ENCODE data around the gene SMIM5.
A peak's percentile ranks its signal among the peaks of the same experiment; 100 is the strongest.

SMIM5 gene

GRCh38 chr17:75619506-75620431 lies 13.5 kb upstream of the SMIM5 start:
- TF ChIP-seq, protein P1, sequence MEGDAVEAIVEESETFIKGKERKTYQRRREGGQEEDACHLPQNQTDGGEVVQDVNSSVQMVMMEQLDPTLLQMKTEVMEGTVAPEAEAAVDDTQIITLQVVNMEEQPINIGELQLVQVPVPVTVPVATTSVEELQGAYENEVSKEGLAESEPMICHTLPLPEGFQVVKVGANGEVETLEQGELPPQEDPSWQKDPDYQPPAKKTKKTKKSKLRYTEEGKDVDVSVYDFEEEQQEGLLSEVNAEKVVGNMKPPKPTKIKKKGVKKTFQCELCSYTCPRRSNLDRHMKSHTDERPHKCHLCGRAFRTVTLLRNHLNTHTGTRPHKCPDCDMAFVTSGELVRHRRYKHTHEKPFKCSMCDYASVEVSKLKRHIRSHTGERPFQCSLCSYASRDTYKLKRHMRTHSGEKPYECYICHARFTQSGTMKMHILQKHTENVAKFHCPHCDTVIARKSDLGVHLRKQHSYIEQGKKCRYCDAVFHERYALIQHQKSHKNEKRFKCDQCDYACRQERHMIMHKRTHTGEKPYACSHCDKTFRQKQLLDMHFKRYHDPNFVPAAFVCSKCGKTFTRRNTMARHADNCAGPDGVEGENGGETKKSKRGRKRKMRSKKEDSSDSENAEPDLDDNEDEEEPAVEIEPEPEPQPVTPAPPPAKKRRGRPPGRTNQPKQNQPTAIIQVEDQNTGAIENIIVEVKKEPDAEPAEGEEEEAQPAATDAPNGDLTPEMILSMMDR (IDR thresholded peaks at IDR 0.05; ENCODE audit: control insufficient read depth, extremely low read depth, insufficient read depth): peak; percentile 45
- DNase-seq (ENCODE audit: low read depth): no peak
- no peak overlapping the region for H3K4me3 ChIP-seq (ENCODE audit: low read depth, low read length)

DNA sequence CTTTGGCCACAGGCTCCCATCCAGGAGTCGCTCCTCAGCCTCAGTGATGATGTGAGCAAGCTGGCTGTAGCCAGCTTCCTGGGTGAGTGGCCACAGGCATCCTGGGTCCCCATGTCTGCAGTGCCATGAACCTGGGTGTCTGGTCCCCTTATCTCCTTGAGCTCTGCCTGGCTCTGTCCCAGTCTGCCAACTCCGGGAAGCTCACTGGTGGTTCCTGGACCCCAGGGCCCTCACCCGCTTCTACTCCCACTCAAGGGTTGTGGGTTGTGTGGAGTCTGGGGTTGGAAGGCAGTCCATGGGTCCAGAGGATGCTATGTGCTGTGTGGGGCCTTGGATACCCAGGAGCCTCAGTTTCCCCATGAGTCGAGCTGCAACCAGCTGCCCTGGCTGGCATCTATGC lies 11.7 kb upstream of the SMIM5 start:
- no peak for DNase-seq (ENCODE audit: low read depth)
- H3K4me3 ChIP-seq (ENCODE audit: low read depth, low read length): no peak overlapping the region
- TF ChIP-seq, protein P1 (IDR thresholded peaks at IDR 0.05; ENCODE audit: control insufficient read depth, extremely low read depth, insufficient read depth): no peak

GRCh38 chr17:75622076-75622475 lies 11.2 kb upstream of the SMIM5 start:
- DNase-seq (ENCODE audit: low read depth): no peak
- TF ChIP-seq, protein P1 (IDR thresholded peaks at IDR 0.05; ENCODE audit: control insufficient read depth, extremely low read depth, insufficient read depth): no peak
- H3K4me3 ChIP-seq (ENCODE audit: low read depth, low read length): no peak overlapping the region

DNA sequence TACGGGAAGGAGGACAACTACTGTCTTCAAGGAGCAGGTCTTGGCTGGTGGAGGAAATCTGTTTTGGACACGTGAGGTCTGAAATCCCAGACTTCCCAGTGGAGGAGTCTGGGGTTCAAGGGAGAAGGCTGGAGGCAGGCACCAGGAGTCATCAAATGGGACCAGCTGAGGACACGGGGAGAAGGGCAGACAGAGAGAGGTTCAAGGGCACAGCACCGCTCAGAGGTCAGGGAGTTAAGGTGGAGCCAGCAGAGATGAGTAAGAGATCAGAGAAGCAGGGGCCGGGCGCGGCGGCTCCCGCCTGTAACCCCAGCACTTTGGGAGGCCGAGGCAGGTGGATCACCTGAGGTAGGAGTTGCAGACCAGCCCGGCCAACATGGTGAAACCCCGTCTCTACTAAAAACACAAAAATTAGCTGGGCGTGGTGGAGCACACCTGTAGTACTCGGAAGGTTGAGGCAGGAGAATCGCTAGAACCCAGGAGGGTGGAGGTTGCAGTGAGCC lies 10.4 kb upstream of the SMIM5 start:
- TF ChIP-seq, protein P1 (IDR thresholded peaks at IDR 0.05; ENCODE audit: control insufficient read depth, extremely low read depth, insufficient read depth): no peak
- DNase-seq (ENCODE audit: low read depth): no peak
- no peak overlapping the region for H3K4me3 ChIP-seq (ENCODE audit: low read depth, low read length)

- no peak for DNase-seq (ENCODE audit: low read depth)
- TF ChIP-seq, protein P1 (IDR thresholded peaks at IDR 0.05; ENCODE audit: control insufficient read depth, extremely low read depth, insufficient read depth): no peak
- no peak overlapping the region for H3K4me3 ChIP-seq (ENCODE audit: low read depth, low read length)
Observed at GRCh38 chr17:75623386-75623785, 9.8 kb upstream of the SMIM5 start.

DNA sequence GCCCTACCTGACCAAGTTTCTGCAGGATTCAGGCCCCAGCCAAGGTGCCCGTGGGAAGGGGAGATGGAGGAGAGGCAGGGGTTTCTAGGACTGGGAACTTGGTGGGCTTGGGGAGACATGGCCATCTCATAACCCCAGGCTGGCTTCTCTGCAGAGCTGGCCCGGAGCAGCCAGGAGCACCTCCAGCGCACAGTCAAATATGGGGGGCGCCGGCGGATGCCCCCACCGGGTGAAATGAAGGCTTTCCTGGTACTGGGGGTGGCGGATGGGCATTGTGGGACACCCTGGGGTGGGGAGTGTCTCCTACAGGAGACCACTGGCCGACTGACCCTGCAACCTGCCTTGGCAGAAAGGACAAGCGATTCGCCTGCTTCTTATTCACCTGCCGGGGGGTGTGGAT lies 9.2 kb upstream of the SMIM5 start:
- TF ChIP-seq, protein P1 (IDR thresholded peaks at IDR 0.05; ENCODE audit: control insufficient read depth, extremely low read depth, insufficient read depth): no peak
- no peak overlapping the region for H3K4me3 ChIP-seq (ENCODE audit: low read depth, low read length)
- DNase-seq (ENCODE audit: low read depth): no peak
